ENCODE data around the gene CCDC3. TPM values are rescaled to one million over a fixed set of nuclear protein-coding genes. Genes with fewer than 3 reads are reported as not detected.

The CCDC3 gene
- total RNA-seq, 1 donor from 2014 or later: 13.0 TPM

DNA sequence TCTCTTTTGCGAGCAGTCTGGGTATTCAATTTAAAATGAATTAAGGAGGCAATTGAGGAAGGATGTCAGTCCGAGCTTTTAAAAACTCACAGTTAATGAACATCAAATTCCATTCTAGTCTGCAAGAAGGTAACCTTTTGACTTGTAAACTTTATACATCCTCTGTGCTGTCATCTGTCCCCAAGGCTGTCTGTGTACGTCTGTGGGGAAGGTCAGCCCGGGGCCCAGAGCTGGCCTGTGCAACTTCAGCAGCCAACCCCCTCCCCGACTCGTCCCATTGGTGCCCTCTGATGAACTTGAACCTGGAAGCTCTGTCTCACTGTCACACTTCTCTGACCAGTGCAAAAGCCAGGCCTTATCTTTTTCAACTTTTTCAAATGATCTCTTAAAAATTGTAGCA is 80.3 kb downstream of the CCDC3 start:
- peaks cover 0 to 3% (median 0%) of the 10 kb centered on the region in 3 donors for H3K4me1 ChIP-seq (ENCODE audit: control insufficient read depth in 3 of 3, insufficient read depth in 3 of 3, low read length in 3 of 3)
- H3K27ac ChIP-seq (ENCODE audit: low read depth, low read length): no peak overlapping the region

DNA sequence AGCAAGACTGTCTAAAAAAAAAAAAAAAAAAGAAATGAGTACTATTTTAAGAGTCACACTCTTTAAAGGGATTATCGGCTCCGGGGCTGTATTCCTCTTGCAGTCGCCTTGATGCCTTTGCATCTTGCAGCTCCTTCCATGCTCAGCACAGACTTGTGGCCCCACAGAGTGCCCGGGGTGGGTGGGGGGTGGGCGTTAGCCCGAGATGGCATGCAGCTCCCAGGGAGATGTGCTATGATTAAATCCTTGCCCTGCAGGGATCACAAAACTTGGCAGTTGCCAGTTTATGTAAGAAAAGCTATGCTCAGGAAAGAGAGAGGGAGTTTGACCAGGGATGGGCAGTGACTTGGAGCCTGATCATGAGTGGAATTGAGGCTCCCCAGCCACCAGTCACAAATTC is 81.9 kb downstream of the CCDC3 start:
- H3K27me3 ChIP-seq (ENCODE audit: control insufficient read depth in 3 of 3, insufficient read depth in 3 of 3, low read length in 3 of 3): peaks cover 0 to 2% (median 0%) of the 10 kb centered on the region in 3 donors
- no peaks in the 10 kb centered on the region for H3K9me3 ChIP-seq (ENCODE audit: control insufficient read depth in 3 of 3, low read length in 3 of 3)
- H3K36me3 ChIP-seq (ENCODE audit: control insufficient read depth in 3 of 3, insufficient read depth in 3 of 3, low read length in 3 of 3): no peaks in the 10 kb centered on the region
- H3K9ac ChIP-seq (ENCODE audit: low read depth in 1 of 3, low read length in 3 of 3): no peak overlapping the region
- H3K4me3 ChIP-seq (ENCODE audit: low read length in 3 of 3): no peak overlapping the region
- H3K27ac ChIP-seq (ENCODE audit: low read depth, low read length): no peak overlapping the region
- H3K4me1 ChIP-seq (ENCODE audit: control insufficient read depth in 3 of 3, insufficient read depth in 3 of 3, low read length in 3 of 3): peaks cover 0 to 3% (median 0%) of the 10 kb centered on the region in 3 donors

More for the DNA sequence above, 80.3 kb downstream of the CCDC3 start:
- H3K36me3 ChIP-seq (ENCODE audit: control insufficient read depth in 3 of 3, insufficient read depth in 3 of 3, low read length in 3 of 3): no peaks in the 10 kb centered on the region
- no peak overlapping the region for H3K9ac ChIP-seq (ENCODE audit: low read depth in 1 of 3, low read length in 3 of 3)
- H3K9me3 ChIP-seq (ENCODE audit: control insufficient read depth in 3 of 3, low read length in 3 of 3): no peaks in the 10 kb centered on the region
- H3K4me3 ChIP-seq (ENCODE audit: low read length in 3 of 3): no peak overlapping the region
- H3K27me3 ChIP-seq (ENCODE audit: control insufficient read depth in 3 of 3, insufficient read depth in 3 of 3, low read length in 3 of 3): peaks cover 0 to 2% (median 0%) of the 10 kb centered on the region in 3 donors

DNA sequence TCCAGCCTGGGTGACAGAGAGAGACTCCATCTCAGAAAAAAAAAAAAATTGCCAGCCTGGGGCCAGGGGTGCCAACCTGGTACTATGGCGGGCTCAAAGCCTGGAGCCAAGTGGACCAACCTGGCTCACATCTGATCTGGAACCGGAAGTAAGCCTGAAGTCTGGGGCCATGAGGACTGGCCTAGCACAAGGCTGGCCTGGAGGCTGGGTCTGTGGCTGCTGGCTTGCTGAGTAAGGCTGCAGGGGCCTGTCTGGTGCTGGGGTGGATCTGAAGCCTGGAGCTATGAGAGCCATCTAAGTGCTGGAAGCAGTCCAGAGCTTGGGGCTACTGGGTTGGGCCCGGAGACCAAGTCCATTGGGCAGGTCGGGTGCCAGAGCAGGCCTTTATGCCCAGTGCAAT is 84.9 kb downstream of the CCDC3 start:
- Histone ChIP-seq H3K27ac (ENCODE audit: low read depth, low read length) (no peak overlapping the region), H3K9ac (ENCODE audit: low read depth in 1 of 3, low read length in 3 of 3) (no peak overlapping the region), H3K27me3 (ENCODE audit: control insufficient read depth in 3 of 3, insufficient read depth in 3 of 3, low read length in 3 of 3) (peaks cover 0 to 2% (median 0%) of the 10 kb centered on the region in 3 donors), H3K4me1 (ENCODE audit: control insufficient read depth in 3 of 3, insufficient read depth in 3 of 3, low read length in 3 of 3) (peaks cover 0 to 3% (median 0%) of the 10 kb centered on the region in 3 donors), H3K9me3 (ENCODE audit: control insufficient read depth in 3 of 3, low read length in 3 of 3) (no peaks in the 10 kb centered on the region), H3K36me3 (ENCODE audit: control insufficient read depth in 3 of 3, insufficient read depth in 3 of 3, low read length in 3 of 3) (no peaks in the 10 kb centered on the region), H3K4me3 (ENCODE audit: low read length in 3 of 3) (no peak overlapping the region)

DNA sequence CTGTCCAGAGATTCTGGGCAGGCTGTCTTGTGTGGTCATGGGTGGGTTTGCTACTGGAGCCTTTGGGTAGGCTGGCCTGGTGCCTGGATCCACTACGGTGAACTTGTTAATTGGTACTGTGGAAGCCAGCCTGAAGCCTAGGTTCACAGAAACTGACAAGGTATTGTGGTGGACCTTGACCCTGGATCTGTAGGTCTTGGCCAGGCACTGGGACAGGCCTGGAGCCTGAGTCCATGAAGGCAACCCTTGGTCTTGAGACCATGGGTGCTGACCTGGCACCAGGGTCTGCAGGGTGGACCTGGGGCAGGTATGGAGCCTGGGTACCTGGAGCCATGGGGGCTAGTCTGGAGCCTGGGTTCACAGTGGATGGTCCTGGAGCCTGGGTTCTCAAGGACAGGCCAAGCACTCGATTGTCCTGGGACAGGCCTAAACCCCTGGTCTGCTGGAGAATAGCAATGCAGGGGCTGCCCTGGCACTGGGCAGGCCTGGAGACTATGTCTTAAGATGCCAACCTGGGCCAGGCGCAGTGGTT is 85.8 kb downstream of the CCDC3 start:
- Histone ChIP-seq H3K9ac (ENCODE audit: low read depth in 1 of 3, low read length in 3 of 3) (no peak overlapping the region), H3K4me1 (ENCODE audit: control insufficient read depth in 3 of 3, insufficient read depth in 3 of 3, low read length in 3 of 3) (no peaks in the 10 kb centered on the region), H3K27ac (ENCODE audit: low read depth, low read length) (no peak overlapping the region), H3K36me3 (ENCODE audit: control insufficient read depth in 3 of 3, insufficient read depth in 3 of 3, low read length in 3 of 3) (no peaks in the 10 kb centered on the region), H3K4me3 (ENCODE audit: low read length in 3 of 3) (no peak overlapping the region), H3K9me3 (ENCODE audit: control insufficient read depth in 3 of 3, low read length in 3 of 3) (no peaks in the 10 kb centered on the region), H3K27me3 (ENCODE audit: control insufficient read depth in 3 of 3, insufficient read depth in 3 of 3, low read length in 3 of 3) (peaks cover 0 to 2% (median 0%) of the 10 kb centered on the region in 3 donors)

DNA sequence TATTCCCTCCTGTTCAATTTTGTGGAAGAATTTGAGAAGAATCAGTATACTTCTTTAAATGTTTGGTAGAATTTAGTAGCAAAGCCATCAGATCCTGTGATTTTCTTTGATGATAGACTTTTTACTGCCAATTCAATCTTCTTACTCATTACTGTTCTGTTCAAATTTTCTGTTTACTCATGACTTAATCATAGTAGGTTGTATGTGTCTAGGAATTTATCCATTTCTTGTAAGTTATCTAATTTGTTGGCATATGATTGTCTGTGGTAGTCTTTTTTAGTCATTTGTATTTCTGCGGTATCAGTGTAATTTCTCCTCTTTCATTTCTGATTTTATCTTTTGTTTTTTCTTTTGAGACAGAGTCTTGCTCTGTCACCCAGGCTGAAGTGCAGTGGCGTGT is 87.4 kb downstream of the CCDC3 start:
- Histone ChIP-seq H3K27me3 (ENCODE audit: control insufficient read depth in 3 of 3, insufficient read depth in 3 of 3, low read length in 3 of 3) (peaks cover 0 to 2% (median 0%) of the 10 kb centered on the region in 3 donors), H3K27ac (ENCODE audit: low read depth, low read length) (no peak overlapping the region), H3K9ac (ENCODE audit: low read depth in 1 of 3, low read length in 3 of 3) (no peak overlapping the region), H3K9me3 (ENCODE audit: control insufficient read depth in 3 of 3, low read length in 3 of 3) (no peaks in the 10 kb centered on the region), H3K4me1 (ENCODE audit: control insufficient read depth in 3 of 3, insufficient read depth in 3 of 3, low read length in 3 of 3) (peaks cover 3 to 7% (median 4%) of the 10 kb centered on the region in 3 donors), H3K36me3 (ENCODE audit: control insufficient read depth in 3 of 3, insufficient read depth in 3 of 3, low read length in 3 of 3) (no peaks in the 10 kb centered on the region), H3K4me3 (ENCODE audit: low read length in 3 of 3) (no peak overlapping the region)

DNA sequence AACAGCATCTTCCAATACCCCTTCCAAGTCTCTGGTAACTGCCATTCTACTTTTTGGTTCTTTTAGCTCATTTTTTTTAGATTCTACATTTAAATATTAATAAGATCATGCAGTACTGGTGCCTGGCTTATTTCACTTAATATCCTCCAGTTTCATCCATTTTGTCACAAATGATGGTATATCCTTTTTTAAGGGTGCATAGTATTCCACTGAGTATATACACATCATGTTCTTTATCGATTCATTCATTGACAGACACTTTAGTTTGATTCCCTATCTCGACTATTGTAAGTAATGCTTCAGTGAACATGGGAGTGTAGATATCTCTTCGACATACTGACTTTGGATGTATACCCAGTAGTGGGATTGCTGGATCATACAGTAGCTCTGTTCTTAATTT is 89.7 kb downstream of the CCDC3 start:
- H3K4me3 ChIP-seq (ENCODE audit: low read length in 3 of 3): no peak overlapping the region
- no peak overlapping the region for H3K27ac ChIP-seq (ENCODE audit: low read depth, low read length)
- H3K9ac ChIP-seq (ENCODE audit: low read depth in 1 of 3, low read length in 3 of 3): no peak overlapping the region
- no peaks in the 10 kb centered on the region for H3K9me3 ChIP-seq (ENCODE audit: control insufficient read depth in 3 of 3, low read length in 3 of 3)
- no peaks in the 10 kb centered on the region for H3K27me3 ChIP-seq (ENCODE audit: control insufficient read depth in 3 of 3, insufficient read depth in 3 of 3, low read length in 3 of 3)
- peaks cover 3 to 7% (median 4%) of the 10 kb centered on the region in 3 donors for H3K4me1 ChIP-seq (ENCODE audit: control insufficient read depth in 3 of 3, insufficient read depth in 3 of 3, low read length in 3 of 3)
- H3K36me3 ChIP-seq (ENCODE audit: control insufficient read depth in 3 of 3, insufficient read depth in 3 of 3, low read length in 3 of 3): no peaks in the 10 kb centered on the region

DNA sequence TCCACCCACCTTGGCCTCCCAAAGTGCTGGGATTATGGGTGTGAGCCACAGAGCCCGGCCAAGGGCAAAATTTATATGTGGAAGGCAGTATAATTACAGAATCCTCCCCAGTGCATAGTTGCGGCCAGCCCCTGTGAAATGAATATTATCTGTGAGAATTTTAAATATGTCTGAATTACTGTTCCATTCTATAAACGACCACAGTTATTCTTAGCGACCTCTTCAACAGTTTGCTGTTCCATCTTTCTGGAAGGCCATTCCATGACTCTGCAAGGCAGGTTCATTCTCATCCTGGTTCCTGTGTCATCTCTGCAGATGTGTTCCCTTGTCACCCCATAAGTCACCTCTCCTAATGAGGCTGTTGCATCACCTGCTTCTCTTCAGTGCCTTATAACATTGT is 90.7 kb downstream of the CCDC3 start:
- Histone ChIP-seq H3K27ac (ENCODE audit: low read depth, low read length) (no peak overlapping the region), H3K9ac (ENCODE audit: low read depth in 1 of 3, low read length in 3 of 3) (no peak overlapping the region), H3K9me3 (ENCODE audit: control insufficient read depth in 3 of 3, low read length in 3 of 3) (no peaks in the 10 kb centered on the region), H3K4me1 (ENCODE audit: control insufficient read depth in 3 of 3, insufficient read depth in 3 of 3, low read length in 3 of 3) (peaks cover 3 to 8% (median 7%) of the 10 kb centered on the region in 3 donors), H3K36me3 (ENCODE audit: control insufficient read depth in 3 of 3, insufficient read depth in 3 of 3, low read length in 3 of 3) (no peaks in the 10 kb centered on the region), H3K27me3 (ENCODE audit: control insufficient read depth in 3 of 3, insufficient read depth in 3 of 3, low read length in 3 of 3) (peaks cover 0 to 4% (median 0%) of the 10 kb centered on the region in 3 donors), H3K4me3 (ENCODE audit: low read length in 3 of 3) (no peak overlapping the region)

DNA sequence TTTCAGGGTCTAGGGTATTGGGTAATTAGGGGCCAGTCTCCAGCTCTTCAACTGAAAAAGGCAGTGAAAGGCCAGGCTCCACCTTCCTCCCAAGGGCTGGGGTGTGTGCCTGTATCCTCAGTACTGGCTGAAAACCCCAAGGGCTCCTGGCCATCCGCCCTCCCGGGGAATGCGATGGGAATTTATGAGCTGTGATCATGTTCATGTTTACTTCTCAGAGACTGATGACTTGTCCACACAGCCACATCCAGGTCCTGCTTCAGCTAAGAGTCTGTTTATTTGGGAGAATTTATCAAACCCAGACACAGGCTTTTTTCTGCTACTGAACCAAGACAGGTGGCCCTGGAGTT is 91.7 kb downstream of the CCDC3 start:
- H3K9ac ChIP-seq (ENCODE audit: low read depth in 1 of 3, low read length in 3 of 3): no peak overlapping the region
- peaks cover 0 to 4% (median 0%) of the 10 kb centered on the region in 3 donors for H3K27me3 ChIP-seq (ENCODE audit: control insufficient read depth in 3 of 3, insufficient read depth in 3 of 3, low read length in 3 of 3)
- H3K4me3 ChIP-seq (ENCODE audit: low read length in 3 of 3): no peak overlapping the region
- no peak overlapping the region for H3K27ac ChIP-seq (ENCODE audit: low read depth, low read length)
- no peaks in the 10 kb centered on the region for H3K36me3 ChIP-seq (ENCODE audit: control insufficient read depth in 3 of 3, insufficient read depth in 3 of 3, low read length in 3 of 3)
- H3K9me3 ChIP-seq (ENCODE audit: control insufficient read depth in 3 of 3, low read length in 3 of 3): no peaks in the 10 kb centered on the region
- H3K4me1 ChIP-seq (ENCODE audit: control insufficient read depth in 3 of 3, insufficient read depth in 3 of 3, low read length in 3 of 3): peaks cover 3 to 8% (median 7%) of the 10 kb centered on the region in 3 donors

DNA sequence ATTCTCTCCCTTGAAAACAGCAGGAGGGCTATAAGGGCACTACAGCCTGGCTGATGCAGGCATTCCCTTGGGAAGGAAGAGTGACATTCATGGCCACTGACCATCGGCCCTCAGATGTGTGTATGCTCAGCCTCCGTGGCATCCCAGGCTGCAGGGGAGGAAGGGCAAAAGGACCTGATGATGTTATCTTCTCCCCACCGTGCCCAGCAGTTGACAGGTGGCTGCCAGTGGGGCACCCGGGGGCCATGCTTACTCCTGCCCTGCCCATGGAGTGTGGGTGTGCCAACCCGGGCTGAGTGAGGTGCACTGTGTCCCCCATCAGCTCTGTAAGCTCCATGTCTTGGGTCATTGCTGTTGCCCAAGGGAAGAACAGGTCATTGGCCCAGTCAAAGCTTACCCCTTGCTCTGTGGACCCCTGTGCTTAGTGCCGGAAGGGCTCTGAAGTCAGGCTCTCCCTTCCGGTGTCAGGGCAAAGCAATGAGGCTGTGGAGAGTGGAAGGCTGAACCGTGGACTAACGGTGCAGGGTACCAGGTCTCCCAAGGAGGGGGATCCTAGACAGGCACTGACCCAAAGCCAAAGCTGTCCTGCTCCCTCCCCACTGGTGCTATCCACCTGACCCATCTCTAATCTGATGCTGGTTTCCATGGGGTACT is 92.2 kb downstream of the CCDC3 start:
- peaks cover 0 to 4% (median 0%) of the 10 kb centered on the region in 3 donors for H3K27me3 ChIP-seq (ENCODE audit: control insufficient read depth in 3 of 3, insufficient read depth in 3 of 3, low read length in 3 of 3)

DNA sequence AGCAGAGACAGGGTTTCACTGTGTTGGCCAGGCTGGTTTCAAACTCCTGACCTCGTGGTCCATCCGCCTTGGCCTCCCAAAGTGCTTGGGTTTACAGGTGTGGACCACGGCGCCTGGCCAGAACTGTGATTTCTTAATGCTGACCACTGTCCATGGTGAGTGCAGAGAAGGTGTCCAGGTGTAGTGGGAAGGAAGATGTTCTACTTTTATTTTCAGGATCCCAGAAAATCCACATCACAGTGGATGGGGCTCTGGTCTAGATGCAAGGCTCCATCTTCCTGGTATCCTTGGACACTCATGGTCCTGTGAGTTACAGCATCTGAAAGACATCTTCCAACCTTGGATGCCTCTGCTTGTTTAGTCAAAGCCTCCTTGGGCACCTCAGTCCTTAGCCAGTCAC is 92.7 kb downstream of the CCDC3 start:
- H3K9ac ChIP-seq (ENCODE audit: low read depth in 1 of 3, low read length in 3 of 3): no peak overlapping the region
- no peak overlapping the region for H3K27ac ChIP-seq (ENCODE audit: low read depth, low read length)
- peaks cover 0 to 4% (median 0%) of the 10 kb centered on the region in 3 donors for H3K27me3 ChIP-seq (ENCODE audit: control insufficient read depth in 3 of 3, insufficient read depth in 3 of 3, low read length in 3 of 3)
- H3K4me3 ChIP-seq (ENCODE audit: low read length in 3 of 3): no peak overlapping the region
- peaks cover 3 to 8% (median 7%) of the 10 kb centered on the region in 3 donors for H3K4me1 ChIP-seq (ENCODE audit: control insufficient read depth in 3 of 3, insufficient read depth in 3 of 3, low read length in 3 of 3)
- no peaks in the 10 kb centered on the region for H3K36me3 ChIP-seq (ENCODE audit: control insufficient read depth in 3 of 3, insufficient read depth in 3 of 3, low read length in 3 of 3)
- no peaks in the 10 kb centered on the region for H3K9me3 ChIP-seq (ENCODE audit: control insufficient read depth in 3 of 3, low read length in 3 of 3)

More for the DNA sequence above, 92.2 kb downstream of the CCDC3 start:
- Histone ChIP-seq H3K9ac (ENCODE audit: low read depth in 1 of 3, low read length in 3 of 3) (no peak overlapping the region), H3K4me3 (ENCODE audit: low read length in 3 of 3) (no peak overlapping the region), H3K27ac (ENCODE audit: low read depth, low read length) (no peak overlapping the region), H3K36me3 (ENCODE audit: control insufficient read depth in 3 of 3, insufficient read depth in 3 of 3, low read length in 3 of 3) (no peaks in the 10 kb centered on the region), H3K9me3 (ENCODE audit: control insufficient read depth in 3 of 3, low read length in 3 of 3) (no peaks in the 10 kb centered on the region), H3K4me1 (ENCODE audit: control insufficient read depth in 3 of 3, insufficient read depth in 3 of 3, low read length in 3 of 3) (peaks cover 3 to 8% (median 7%) of the 10 kb centered on the region in 3 donors)

All from skeletal muscle tissue (tissue), 4 donors.